ENCODE measurements around the gene ZNF70.

The ZNF70 gene

GRCh38 chr22:23779083-23779482, 28.2 kb upstream of the ZNF70 start:
- no peak for DNase-seq (ENCODE audit: low spot score)

- no peak for DNase-seq (ENCODE audit: low spot score)
Measured at GRCh38 chr22:23778577-23778900, 27.6 kb upstream of the ZNF70 start.

GRCh38 chr22:23777776-23778576, 27.1 kb upstream of the ZNF70 start:
- no peak for DNase-seq (ENCODE audit: low spot score)

GRCh38 chr22:23775779-23776375, 25.0 kb upstream of the ZNF70 start:
- no peak for DNase-seq (ENCODE audit: low spot score)

- no peak for DNase-seq (ENCODE audit: low spot score)
Measured at GRCh38 chr22:23774922-23775436, 24.1 kb upstream of the ZNF70 start.

- no peak for DNase-seq (ENCODE audit: low spot score)
Measured at GRCh38 chr22:23774114-23774921, 23.4 kb upstream of the ZNF70 start.

- no peak for DNase-seq (ENCODE audit: low spot score)
Measured at GRCh38 chr22:23773483-23774113, 22.7 kb upstream of the ZNF70 start.

- DNase-seq (ENCODE audit: low spot score): peak; percentile 37
Measured at GRCh38 chr22:23772649-23773473, 21.9 kb upstream of the ZNF70 start, which contains the start of gene MMP11. TSS of gene MMP11 (plus strand) at chr22:23772849. CDS start at chr22:23772871, 22 bp downstream.

- DNase-seq (ENCODE audit: low spot score): no peak
Measured at GRCh38 chr22:23772315-23772648, 21.4 kb upstream of the ZNF70 start.

- DNase-seq (ENCODE audit: low spot score): no peak
Measured at GRCh38 chr22:23769321-23769965, 18.5 kb upstream of the ZNF70 start.

GRCh38 chr22:23767673-23768548, 17.0 kb upstream of the ZNF70 start, which contains the start of gene CHCHD10:
TSS of gene CHCHD10 (minus strand) at chr22:23767972. CDS start at chr22:23767874, 98 bp downstream.
- peak; percentile 60 for DNase-seq (ENCODE audit: low spot score)

- no peak for DNase-seq (ENCODE audit: low spot score)
Measured at GRCh38 chr22:23767303-23767672, 16.4 kb upstream of the ZNF70 start.

GRCh38 chr22:23764899-23765881, 14.3 kb upstream of the ZNF70 start:
- DNase-seq (ENCODE audit: low spot score): no peak

- no peak for DNase-seq (ENCODE audit: low spot score)
Measured at GRCh38 chr22:23763954-23764353, 13.0 kb upstream of the ZNF70 start.

GRCh38 chr22:23763579-23763945, 12.7 kb upstream of the ZNF70 start:
- DNase-seq (ENCODE audit: low spot score): peak; percentile 39

GRCh38 chr22:23762842-23763578, 12.1 kb upstream of the ZNF70 start, which contains the start of gene C22orf15:
TSS of gene C22orf15 (plus strand) at chr22:23762990. CDS start at chr22:23763307, 317 bp downstream.
- DNase-seq (ENCODE audit: low spot score): no peak

GRCh38 chr22:23760056-23760455, 9.1 kb upstream of the ZNF70 start:
- DNase-seq (ENCODE audit: low spot score): no peak

GRCh38 chr22:23759566-23759965, 8.7 kb upstream of the ZNF70 start:
- DNase-seq (ENCODE audit: low spot score): no peak
